T-cell (primary cell): Measurements from ENCODE around the gene MYO18B. TPM values are rescaled to one million over a fixed set of nuclear protein-coding genes. Genes with fewer than 3 reads are reported as not detected.

ENCODE experiments used
- ATAC-seq, 4 experiments: fragments of 200-7000 bp in 3 of 4; fragments of 150-1000 bp in 1 of 4; cut with Tn5 transposase; replicated peaks in 1 of 4; 1 replicate in 3 of 4; 2 replicates in 1 of 4; pipeline ENCODE4 v1.10.0; 2021; ENCODE audit warnings: moderate library complexity in 3 of 4, mild to moderate bottlenecking in 2 of 4, moderate number of reproducible peaks in 1 of 4
- CTCF ChIA-PET, 2 donors: fragments of 300-600 bp; sonication (Branson Sonifier 250); formaldehyde crosslinking; loops; one replicate each; lab custom pipeline; 2022; ENCODE audit warnings: antibody characterized with exemption in 2 of 2; lab: Charles Lee
- POLR2A ChIA-PET, 2 donors: fragments of 300-600 bp; sonication (Branson Sonifier 250); formaldehyde crosslinking; loops; one replicate each; lab custom pipeline; 2022; ENCODE audit warnings: antibody characterized with exemption in 2 of 2; lab: Charles Lee
- DNase-seq, 35 experiments: peaks; one replicate each; pipeline versions ENCODE4 v3.0.0 to v3.0.0-alpha.2; 2013 to 2023
- H3K27ac ChIP-seq: one replicate; pipeline ENCODE4 v1.5.1; 2013; ENCODE audit warnings: low read length
- H3K27me3 ChIP-seq, 2 experiments: replicated peaks in 1 of 2; 1 replicate in 1 of 2; 2 replicates in 1 of 2; pipeline versions ENCODE4 v1.6.1 to v1.7.0; 2013; ENCODE audit warnings: low read length in 1 of 2, mixed read lengths in 1 of 2; ENCODE audit not compliant: control insufficient read depth in 2 of 2, insufficient read depth in 2 of 2; ENCODE audit errors: extremely low read depth in 1 of 2
- H3K36me3 ChIP-seq, 2 donors: 1 replicate in 1 of 2; 2 replicates in 1 of 2; pipeline versions ENCODE4 v1.6.1 to v1.7.0; 2013; ENCODE audit warnings: low read length in 1 of 2; ENCODE audit not compliant: control insufficient read depth in 2 of 2, insufficient read depth in 1 of 2; ENCODE audit errors: extremely low read depth in 1 of 2
- H3K4me1 ChIP-seq, 2 experiments: 1 replicate in 1 of 2; 2 replicates in 1 of 2; pipeline versions ENCODE4 v1.6.1 to v1.7.0; 2013; ENCODE audit warnings: low read length in 2 of 2, mixed read lengths in 1 of 2; ENCODE audit not compliant: insufficient read depth in 2 of 2, control insufficient read depth in 1 of 2; ENCODE audit errors: extremely low read depth in 1 of 2
- H3K4me3 ChIP-seq, 2 donors: 1 replicate in 1 of 2; 2 replicates in 1 of 2; pipeline versions ENCODE4 v1.5.1 to v1.7.0; 2013; ENCODE audit warnings: mild to moderate bottlenecking in 2 of 2, low read length in 1 of 2, moderate library complexity in 1 of 2; ENCODE audit not compliant: control insufficient read depth in 1 of 2; ENCODE audit errors: extremely low read depth in 1 of 2
- H3K9me3 ChIP-seq: 2 replicates; pipeline ENCODE4 v1.7.0; 2013
- H3K27ac Mint-ChIP-seq, 2 donors: one replicate each; pipeline ENCODE4 v1.8.0; 2020 to 2021; ENCODE audit warnings: mild to moderate bottlenecking in 2 of 2, mixed read lengths in 2 of 2
- H3K27me3 Mint-ChIP-seq, 2 donors: one replicate each; pipeline ENCODE4 v1.8.0; 2021 to 2022; ENCODE audit warnings: mixed read lengths in 2 of 2
- H3K36me3 Mint-ChIP-seq: one replicate; pipeline ENCODE4 v1.8.0; 2021; ENCODE audit warnings: mixed read lengths
- H3K4me1 Mint-ChIP-seq, 3 donors: one replicate each; pipeline ENCODE4 v1.8.0; 2020 to 2022; ENCODE audit warnings: mixed read lengths in 3 of 3, mild to moderate bottlenecking in 1 of 3
- H3K4me3 Mint-ChIP-seq, 3 donors: one replicate each; pipeline ENCODE4 v1.8.0; 2020 to 2022; ENCODE audit warnings: mild to moderate bottlenecking in 3 of 3, mixed read lengths in 3 of 3, moderate library complexity in 3 of 3
- H3K9me3 Mint-ChIP-seq, 3 donors: one replicate each; pipeline ENCODE4 v1.8.0; 2020 to 2022; ENCODE audit warnings: mixed read lengths in 3 of 3
- WGBS: methylation state at CpG from one replicate; pipeline ENCODE4 v1.1.5; 2013; ENCODE audit warnings: missing lambda C conversion rate; ENCODE audit not compliant: insufficient coverage; 5-methylcytosine and 5-hydroxymethylcytosine counted together
- total RNA-seq, 35 experiments: library from RNA in 6 of 35; stranded (reverse) in 6 of 35; fragments of 120-200 nt in 1 of 35; gene quantifications; one replicate each; pipeline versions ENCODE4 v1.2.1 to v1.2.4 and lab custom pipeline; 2013 to 2026

MYO18B gene
- total RNA-seq: under 1 TPM in 4 of 5 donors, not detected in 1; 0.18 to 0.70 (median 0.26) TPM
- total RNA-seq (2013): 0.61 TPM
- 0 to 2.9 (median 0.13) reads per million in 29 experiments for total RNA-seq (lab: John Stamatoyannopoulos, UW)

GRCh38 chr22:25741692-25742626 lies at the start of gene MYO18B:
Gene MYO18B, plus strand, starts transcription at chr22:25742188. Its CDS starts 18,905 bp downstream, at chr22:25761093.
- H3K9me3 Mint-ChIP-seq: no peaks in the 10 kb centered on the region
- no peak within 1 kb of the TSS for H3K4me3 ChIP-seq
- ATAC-seq: no peak
- ChIA-PET CTCF (no interaction called here), POLR2A (no interaction called here)
- no peak within 1 kb of the TSS for H3K4me3 Mint-ChIP-seq
- DNase-seq: no peak
- peaks cover 0 to 5% of the 10 kb centered on the region in 2 experiments for H3K4me1 ChIP-seq
- H3K27me3 ChIP-seq: peaks cover 0 to 8% of the 10 kb centered on the region in 2 experiments
- no peaks in the 10 kb centered on the region for H3K36me3 Mint-ChIP-seq
- H3K27ac ChIP-seq: no peak within 1 kb of the TSS
- peaks cover 4 to 6% (median 5%) of the 10 kb centered on the region in 3 donors for H3K4me1 Mint-ChIP-seq
- no peaks in the 10 kb centered on the region for H3K36me3 ChIP-seq
- H3K27ac Mint-ChIP-seq: no peak within 1 kb of the TSS
- peaks cover 0 to 3% of the 10 kb centered on the region in 2 donors for H3K27me3 Mint-ChIP-seq
- H3K9me3 ChIP-seq: no peaks in the 10 kb centered on the region
- WGBS: 89% methylated on average over 30 of the region's 36 CpGs

- Mint-ChIP-seq H3K4me3 (no peak overlapping the region), H3K27ac (no peak overlapping the region), H3K36me3 (peaks cover 10% of the 10 kb centered on the region), H3K9me3 (no peaks in the 10 kb centered on the region), H3K27me3 (no peaks in the 10 kb centered on the region), H3K4me1 (no peaks in the 10 kb centered on the region)
- Histone ChIP-seq H3K4me3 (no peak overlapping the region), H3K9me3 (no peaks in the 10 kb centered on the region), H3K27me3 (no peaks in the 10 kb centered on the region), H3K4me1 (no peaks in the 10 kb centered on the region), H3K36me3 (peaks cover 0 to 2% of the 10 kb centered on the region in 2 donors), H3K27ac (no peak overlapping the region)
- ChIA-PET CTCF (no interaction called here), POLR2A (no interaction called here)
- 92% methylated on average over 8 of the region's 15 CpGs for WGBS
- no peak for ATAC-seq
- no peak for DNase-seq
Observed at GRCh38 chr22:25692397-25693267, 49.4 kb upstream of the MYO18B start.

GRCh38 chr22:25693268-25693565 lies 48.8 kb upstream of the MYO18B start:
- DNase-seq (no peak), ATAC-seq (no peak)
- no peaks in the 10 kb centered on the region for H3K9me3 ChIP-seq
- H3K27ac ChIP-seq: no peak overlapping the region
- Mint-ChIP-seq H3K9me3 (no peaks in the 10 kb centered on the region), H3K4me1 (no peaks in the 10 kb centered on the region), H3K27ac (no peak overlapping the region), H3K27me3 (no peaks in the 10 kb centered on the region), H3K36me3 (peaks cover 10% of the 10 kb centered on the region), H3K4me3 (no peak overlapping the region)
- 96% methylated on average over 4 of the region's 4 CpGs for WGBS
- ChIA-PET POLR2A (no interaction called here), CTCF (no interaction called here)
- no peaks in the 10 kb centered on the region for H3K4me1 ChIP-seq
- no peak overlapping the region for H3K4me3 ChIP-seq
- H3K36me3 ChIP-seq: peaks cover 0 to 2% of the 10 kb centered on the region in 2 donors
- no peaks in the 10 kb centered on the region for H3K27me3 ChIP-seq

GRCh38 chr22:25694196-25694907 lies 47.6 kb upstream of the MYO18B start:
- H3K27ac ChIP-seq: no peak overlapping the region
- H3K4me3 ChIP-seq: no peak overlapping the region
- no peaks in the 10 kb centered on the region for H3K27me3 Mint-ChIP-seq
- ATAC-seq (no peak), DNase-seq (no peak)
- H3K27me3 ChIP-seq: no peaks in the 10 kb centered on the region
- H3K9me3 Mint-ChIP-seq: no peaks in the 10 kb centered on the region
- 90% methylated on average over 6 of the region's 16 CpGs for WGBS
- H3K4me1 ChIP-seq: no peaks in the 10 kb centered on the region
- CTCF ChIA-PET: interaction anchor here in 1 of 2 donors (0.5 kb wide), 1 partner anchor 299 kb away, joined by 3 read pairs; no protein-coding TSS in a partner anchor
- peaks cover 0 to 2% of the 10 kb centered on the region in 2 donors for H3K36me3 ChIP-seq
- no peak overlapping the region for H3K27ac Mint-ChIP-seq
- H3K4me3 Mint-ChIP-seq: no peak overlapping the region
- POLR2A ChIA-PET: interaction anchor here (0.5 to 0.6 kb wide), 3 partner anchors 12 to 1582 kb away, joined by 3 to 7 read pairs (median 3); no protein-coding TSS in a partner anchor
- no peaks in the 10 kb centered on the region for H3K9me3 ChIP-seq
- H3K36me3 Mint-ChIP-seq: peaks cover 10% of the 10 kb centered on the region
- H3K4me1 Mint-ChIP-seq: no peaks in the 10 kb centered on the region

- no peak overlapping the region for H3K4me3 ChIP-seq
- no peaks in the 10 kb centered on the region for H3K9me3 ChIP-seq
- Mint-ChIP-seq H3K4me1 (no peaks in the 10 kb centered on the region), H3K4me3 (no peak overlapping the region), H3K9me3 (no peaks in the 10 kb centered on the region), H3K27me3 (no peaks in the 10 kb centered on the region), H3K36me3 (peaks cover 12% of the 10 kb centered on the region), H3K27ac (no peak overlapping the region)
- ChIA-PET CTCF (no interaction called here), POLR2A (interaction anchor here in 1 of 2 donors (0.5 kb wide), 1 partner anchor 1581 kb away, joined by 3 read pairs; no protein-coding TSS in a partner anchor)
- WGBS: 88% methylated on average over 2 of the region's 5 CpGs
- H3K36me3 ChIP-seq: peaks cover 0 to 2% of the 10 kb centered on the region in 2 donors
- no peak for DNase-seq
- ATAC-seq: no peak
- no peaks in the 10 kb centered on the region for H3K4me1 ChIP-seq
- no peak overlapping the region for H3K27ac ChIP-seq
- no peaks in the 10 kb centered on the region for H3K27me3 ChIP-seq
Observed at GRCh38 chr22:25695146-25695545, 46.8 kb upstream of the MYO18B start.

GRCh38 chr22:25696763-25697162 lies 45.2 kb upstream of the MYO18B start:
- CTCF ChIA-PET: no interaction called here
- no peaks in the 10 kb centered on the region for H3K27me3 ChIP-seq

More at GRCh38 chr22:25696763-25697162, 45.2 kb upstream of the MYO18B start:
- WGBS: no CpG with 5 or more reads among the region's 2 CpGs
- H3K9me3 ChIP-seq: no peaks in the 10 kb centered on the region
- H3K4me1 Mint-ChIP-seq: no peaks in the 10 kb centered on the region
- no peak overlapping the region for H3K27ac Mint-ChIP-seq
- POLR2A ChIA-PET: no interaction called here
- H3K27me3 Mint-ChIP-seq: no peaks in the 10 kb centered on the region
- H3K36me3 Mint-ChIP-seq: peaks cover 12% of the 10 kb centered on the region
- no peak overlapping the region for H3K27ac ChIP-seq
- ATAC-seq: no peak
- no peak for DNase-seq
- no peaks in the 10 kb centered on the region for H3K4me1 ChIP-seq
- no peaks in the 10 kb centered on the region for H3K9me3 Mint-ChIP-seq
- no peak overlapping the region for H3K4me3 ChIP-seq
- no peak overlapping the region for H3K4me3 Mint-ChIP-seq
- H3K36me3 ChIP-seq: peaks cover 0 to 2% of the 10 kb centered on the region in 2 donors
